Measurements from ENCODE around the gene TRIM26. TPM values are rescaled to one million over a fixed set of nuclear protein-coding genes. Genes with fewer than 3 reads are reported as not detected.

The TRIM26 gene
- total RNA-seq, 1 experiment from 2014 or later: 44.8 TPM

- in situ Hi-C loops (cut with HindIII; ENCODE audit: low pct_unique_long_range_greater_than_20kb, low sequenced_read_pairs) (no loop called here), intact Hi-C loops (cut with micrococcal nuclease; ENCODE audit: unreplicated experiment) (no loop called here)
- H3K27ac ChIP-seq (ENCODE audit: low read length): no peak overlapping the region
Measured at GRCh38 chr6:30155520-30156261, 57.5 kb downstream of the TRIM26 start.

More at GRCh38 chr6:30155520-30156261, 57.5 kb downstream of the TRIM26 start:
- Histone ChIP-seq H3K4me3 (ENCODE audit: low read depth in 2 of 2, low read length in 2 of 2) (no peak overlapping the region), H3K4me1 (ENCODE audit: control insufficient read depth, insufficient read depth, low read length) (no peaks in the 10 kb centered on the region), H3K9me3 (ENCODE audit: control insufficient read depth, insufficient read depth, low read depth, low read length) (no peaks in the 10 kb centered on the region), H3K27me3 (ENCODE audit: control insufficient read depth, insufficient read depth, low read length) (peaks cover 14% of the 10 kb centered on the region), H3K36me3 (ENCODE audit: control insufficient read depth, insufficient read depth, low read length) (no peaks in the 10 kb centered on the region)
- ATAC-seq (no peak), DNase-seq (ENCODE audit: low read depth, low spot score) (no peak)
- CTCF ChIA-PET: no interaction called here
- no TSS peak for BruUV-seq (replicated peaks)
- POLR2A ChIA-PET: no interaction called here
- TF ChIP-seq CTCF (IDR thresholded peaks at IDR 0.05) (no peak), REST (IDR thresholded peaks at IDR 0.05; ENCODE audit: insufficient read depth in 1 of 2, low read depth in 2 of 2, low read length in 1 of 2) (no peak), SIN3A (IDR thresholded peaks at IDR 0.05; ENCODE audit: borderline replicate concordance, insufficient read depth, low read depth, low read length) (no peak), TCF7L2 (IDR thresholded peaks at IDR 0.05; ENCODE audit: low read depth, low read length) (no peak), POLR2AphosphoS5 (IDR thresholded peaks at IDR 0.05; ENCODE audit: low read depth, low read length) (no peak)

All from Panc1 (cell line).